WTC11 (cell line): Measurements from ENCODE around the gene IPCEF1. TPM values are rescaled to one million over a fixed set of nuclear protein-coding genes. Genes with fewer than 3 reads are reported as not detected.
A peak's percentile ranks its signal among the peaks of the same experiment; 100 is the strongest.

ENCODE experiments used
- ATAC-seq: fragments of 200-7000 bp; cut with Tn5 transposase; 2 replicates; pipeline ENCODE4 v1.10.0; 2021; ENCODE audit warnings: mild to moderate bottlenecking, moderate library complexity
- CTCF ChIA-PET: fragments of 300-600 bp; sonication (Branson Sonifier 250); formaldehyde crosslinking; loops from one replicate; lab custom pipeline; 2021; ENCODE audit warnings: antibody characterized with exemption; lab: Charles Lee
- POLR2A ChIA-PET: fragments of 350-600 bp; sonication (Branson Sonifier 250); formaldehyde crosslinking; loops from one replicate; lab custom pipeline; 2021; ENCODE audit warnings: antibody characterized with exemption; lab: Charles Lee
- DNase-seq: peaks from one replicate; pipeline ENCODE4 v3.0.0; 2021; ENCODE audit warnings: low spot score
- H3K27ac Mint-ChIP-seq: 2 replicates; pipeline ENCODE4 v1.8.0; 2021; ENCODE audit warnings: mixed read lengths
- H3K27me3 Mint-ChIP-seq: 2 replicates; pipeline ENCODE4 v1.8.0; 2021; ENCODE audit warnings: low read depth, mild to moderate bottlenecking, moderate library complexity, mixed read lengths
- H3K36me3 Mint-ChIP-seq: 2 replicates; pipeline ENCODE4 v1.8.0; 2021; ENCODE audit warnings: mixed read lengths
- H3K4me1 Mint-ChIP-seq: 2 replicates; pipeline ENCODE4 v1.8.0; 2022; ENCODE audit warnings: mixed read lengths
- H3K4me3 Mint-ChIP-seq: 2 replicates; pipeline ENCODE4 v1.8.0; 2021; ENCODE audit warnings: mild to moderate bottlenecking, moderate library complexity, mixed read lengths
- H3K9me3 Mint-ChIP-seq: 2 replicates; pipeline ENCODE4 v1.8.0; 2021; ENCODE audit warnings: mixed read lengths
- ATF1 ChIP-seq: sonication (generic); formaldehyde crosslinking; IDR thresholded peaks from 2 replicates; pipeline ENCODE4 v1.8.1; 2023; ENCODE audit warnings: mild to moderate bottlenecking, moderate library complexity, missing genetic modification reagents
- ATF6 ChIP-seq: sonication (generic); formaldehyde crosslinking; IDR thresholded peaks from 2 replicates; pipeline ENCODE4 v1.8.1; 2023; ENCODE audit warnings: mild to moderate bottlenecking, missing genetic modification reagents
- ETV6 ChIP-seq: sonication (generic); formaldehyde crosslinking; IDR thresholded peaks from 2 replicates; pipeline ENCODE4 v1.8.1; 2022; ENCODE audit warnings: mild to moderate bottlenecking, missing genetic modification reagents
- FOXP4 ChIP-seq: sonication (generic); formaldehyde crosslinking; IDR thresholded peaks from 2 replicates; pipeline ENCODE4 v1.8.0; 2022; ENCODE audit warnings: mild to moderate bottlenecking, missing genetic modification reagents
- HMGA2 ChIP-seq: fragments of 250-450 bp; sonication (Bioruptor Pico); IDR thresholded peaks from 2 replicates; pipeline ENCODE4 v1.4.0; 2021; ENCODE audit warnings: mild to moderate bottlenecking, moderate library complexity
- MXD4 ChIP-seq: fragments of 250-450 bp; sonication (Bioruptor Pico); IDR thresholded peaks from 2 replicates; pipeline ENCODE4 v1.8.0; 2021; ENCODE audit warnings: mild to moderate bottlenecking, moderate library complexity, borderline replicate concordance
- MYBL2 ChIP-seq: sonication (generic); formaldehyde crosslinking; IDR thresholded peaks from 2 replicates; pipeline ENCODE4 v1.8.1; 2023; ENCODE audit warnings: mild to moderate bottlenecking, moderate library complexity, missing genetic modification reagents
- SMAD4 ChIP-seq: sonication (generic); formaldehyde crosslinking; IDR thresholded peaks from 2 replicates; pipeline ENCODE4 v1.8.0; 2022; ENCODE audit warnings: mild to moderate bottlenecking, missing genetic modification reagents
- TCF7 ChIP-seq: sonication (generic); formaldehyde crosslinking; IDR thresholded peaks from 2 replicates; pipeline ENCODE4 v1.8.0; 2022; ENCODE audit warnings: mild to moderate bottlenecking, low read depth, missing genetic modification reagents, moderate library complexity
- ZNF121 ChIP-seq: sonication (generic); formaldehyde crosslinking; IDR thresholded peaks from 2 replicates; pipeline ENCODE4 v1.8.0; 2023; ENCODE audit warnings: missing genetic modification reagents
- ZNF219 ChIP-seq: sonication (generic); formaldehyde crosslinking; IDR thresholded peaks from 2 replicates; pipeline ENCODE4 v1.8.0; 2023; ENCODE audit warnings: missing genetic modification reagents, mild to moderate bottlenecking, borderline replicate concordance
- ZNF263 ChIP-seq: sonication (generic); formaldehyde crosslinking; IDR thresholded peaks from 2 replicates; pipeline ENCODE4 v1.8.1; 2022; ENCODE audit warnings: low read depth, mild to moderate bottlenecking, moderate library complexity, missing genetic modification reagents
- ZNF423 ChIP-seq: fragments of 250-450 bp; sonication (Bioruptor Pico); IDR thresholded peaks from 2 replicates; pipeline ENCODE4 v2.1.2; 2022; ENCODE audit warnings: mild to moderate bottlenecking, moderate library complexity
- ZSCAN18 ChIP-seq: fragments of 250-450 bp; sonication (Bioruptor Pico); IDR thresholded peaks from 2 replicates; pipeline ENCODE4 v2.1.2; 2022; ENCODE audit warnings: mild to moderate bottlenecking, moderate library complexity
- total RNA-seq: library from RNA; stranded (reverse); gene quantifications from 3 replicates; pipeline ENCODE4 v1.2.3, GENCODE V29; 2021
- TF ChIP-seq, protein P1 (sequence below): sonication (generic); formaldehyde crosslinking; IDR thresholded peaks from 2 replicates; pipeline ENCODE4 v1.8.1; 2022; ENCODE audit warnings: low read depth, missing genetic modification reagents, borderline replicate concordance
- TF ChIP-seq, protein P2 (sequence below): sonication (generic); formaldehyde crosslinking; IDR thresholded peaks from 2 replicates; pipeline ENCODE4 v1.8.0; 2022; ENCODE audit warnings: mild to moderate bottlenecking, missing genetic modification reagents
- TF ChIP-seq, protein P3 (sequence below): sonication (generic); formaldehyde crosslinking; IDR thresholded peaks from 2 replicates; pipeline ENCODE4 v1.8.1; 2023; ENCODE audit warnings: mild to moderate bottlenecking, missing genetic modification reagents, moderate library complexity
- TF ChIP-seq, protein P4 (sequence below): sonication (generic); formaldehyde crosslinking; IDR thresholded peaks from 2 replicates; pipeline ENCODE4 v1.8.1; 2022; ENCODE audit warnings: low read depth, mild to moderate bottlenecking, moderate library complexity, missing genetic modification reagents, borderline replicate concordance
- TF ChIP-seq, protein P5 (sequence below): sonication (generic); formaldehyde crosslinking; IDR thresholded peaks from 2 replicates; pipeline ENCODE4 v1.8.1; 2023; ENCODE audit warnings: mild to moderate bottlenecking, moderate library complexity, missing genetic modification reagents

Gene IPCEF1
- total RNA-seq, 1 experiment from 2014 or later: 1.3 TPM

DNA sequence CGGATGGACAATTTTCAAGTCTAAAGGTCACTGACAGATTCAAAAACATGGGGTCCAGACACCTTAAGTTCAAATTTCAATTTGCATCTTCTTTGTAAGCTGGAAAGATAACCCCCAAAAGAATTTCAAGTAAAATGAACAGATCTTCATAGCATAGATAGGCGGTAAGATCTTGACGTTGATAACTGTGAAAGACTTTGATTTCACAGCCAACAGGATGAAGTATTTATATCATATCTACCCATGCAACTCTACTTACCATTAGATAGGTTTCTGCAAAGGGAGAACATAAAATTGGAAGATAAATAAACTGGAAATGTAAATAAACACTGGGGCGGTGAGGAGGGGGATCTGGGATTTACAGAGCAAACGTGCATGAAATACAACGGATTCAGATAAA lies 137.8 kb downstream of the IPCEF1 start:
- H3K4me1 Mint-ChIP-seq: peaks cover 14% of the 10 kb centered on the region
- TF ChIP-seq HMGA2 (no peak), ZSCAN18 (no peak), SMAD4 (CRISPR knock-in tag) (no peak), TCF7 (CRISPR knock-in tag) (no peak), ZNF121 (CRISPR knock-in tag) (no peak), ZNF263 (CRISPR knock-in tag) (no peak), ZNF423 (CRISPR knock-in tag) (no peak), ATF1 (no peak), ZNF219 (CRISPR knock-in tag) (no peak), MYBL2 (CRISPR knock-in tag) (no peak), FOXP4 (CRISPR knock-in tag) (no peak), ATF6 (CRISPR knock-in tag) (no peak), ETV6 (no peak), MXD4 (CRISPR knock-in tag) (no peak)
- TF ChIP-seq, protein P1, sequence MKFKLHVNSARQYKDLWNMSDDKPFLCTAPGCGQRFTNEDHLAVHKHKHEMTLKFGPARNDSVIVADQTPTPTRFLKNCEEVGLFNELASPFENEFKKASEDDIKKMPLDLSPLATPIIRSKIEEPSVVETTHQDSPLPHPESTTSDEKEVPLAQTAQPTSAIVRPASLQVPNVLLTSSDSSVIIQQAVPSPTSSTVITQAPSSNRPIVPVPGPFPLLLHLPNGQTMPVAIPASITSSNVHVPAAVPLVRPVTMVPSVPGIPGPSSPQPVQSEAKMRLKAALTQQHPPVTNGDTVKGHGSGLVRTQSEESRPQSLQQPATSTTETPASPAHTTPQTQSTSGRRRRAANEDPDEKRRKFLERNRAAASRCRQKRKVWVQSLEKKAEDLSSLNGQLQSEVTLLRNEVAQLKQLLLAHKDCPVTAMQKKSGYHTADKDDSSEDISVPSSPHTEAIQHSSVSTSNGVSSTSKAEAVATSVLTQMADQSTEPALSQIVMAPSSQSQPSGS: no peak
- TF ChIP-seq, protein P2, sequence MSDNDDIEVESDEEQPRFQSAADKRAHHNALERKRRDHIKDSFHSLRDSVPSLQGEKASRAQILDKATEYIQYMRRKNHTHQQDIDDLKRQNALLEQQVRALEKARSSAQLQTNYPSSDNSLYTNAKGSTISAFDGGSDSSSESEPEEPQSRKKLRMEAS (CRISPR knock-in tag): no peak
- TF ChIP-seq, protein P3, sequence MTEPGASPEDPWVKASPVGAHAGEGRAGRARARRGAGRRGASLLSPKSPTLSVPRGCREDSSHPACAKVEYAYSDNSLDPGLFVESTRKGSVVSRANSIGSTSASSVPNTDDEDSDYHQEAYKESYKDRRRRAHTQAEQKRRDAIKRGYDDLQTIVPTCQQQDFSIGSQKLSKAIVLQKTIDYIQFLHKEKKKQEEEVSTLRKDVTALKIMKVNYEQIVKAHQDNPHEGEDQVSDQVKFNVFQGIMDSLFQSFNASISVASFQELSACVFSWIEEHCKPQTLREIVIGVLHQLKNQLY: no peak
- TF ChIP-seq, protein P4, sequence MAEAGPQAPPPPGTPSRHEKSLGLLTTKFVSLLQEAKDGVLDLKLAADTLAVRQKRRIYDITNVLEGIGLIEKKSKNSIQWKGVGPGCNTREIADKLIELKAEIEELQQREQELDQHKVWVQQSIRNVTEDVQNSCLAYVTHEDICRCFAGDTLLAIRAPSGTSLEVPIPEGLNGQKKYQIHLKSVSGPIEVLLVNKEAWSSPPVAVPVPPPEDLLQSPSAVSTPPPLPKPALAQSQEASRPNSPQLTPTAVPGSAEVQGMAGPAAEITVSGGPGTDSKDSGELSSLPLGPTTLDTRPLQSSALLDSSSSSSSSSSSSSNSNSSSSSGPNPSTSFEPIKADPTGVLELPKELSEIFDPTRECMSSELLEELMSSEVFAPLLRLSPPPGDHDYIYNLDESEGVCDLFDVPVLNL (CRISPR knock-in tag): no peak
- TF ChIP-seq, protein P5, sequence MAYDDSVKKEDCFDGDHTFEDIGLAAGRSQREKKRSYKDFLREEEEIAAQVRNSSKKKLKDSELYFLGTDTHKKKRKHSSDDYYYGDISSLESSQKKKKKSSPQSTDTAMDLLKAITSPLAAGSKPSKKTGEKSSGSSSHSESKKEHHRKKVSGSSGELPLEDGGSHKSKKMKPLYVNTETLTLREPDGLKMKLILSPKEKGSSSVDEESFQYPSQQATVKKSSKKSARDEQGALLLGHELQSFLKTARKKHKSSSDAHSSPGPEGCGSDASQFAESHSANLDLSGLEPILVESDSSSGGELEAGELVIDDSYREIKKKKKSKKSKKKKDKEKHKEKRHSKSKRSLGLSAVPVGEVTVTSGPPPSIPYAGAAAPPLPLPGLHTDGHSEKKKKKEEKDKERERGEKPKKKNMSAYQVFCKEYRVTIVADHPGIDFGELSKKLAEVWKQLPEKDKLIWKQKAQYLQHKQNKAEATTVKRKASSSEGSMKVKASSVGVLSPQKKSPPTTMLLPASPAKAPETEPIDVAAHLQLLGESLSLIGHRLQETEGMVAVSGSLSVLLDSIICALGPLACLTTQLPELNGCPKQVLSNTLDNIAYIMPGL (CRISPR knock-in tag): no peak
- TF ChIP-seq, all 79 proteins: peak for 0
- Mint-ChIP-seq H3K27ac (peak overlapping the region; percentile 17; the same call in 1 of the 2 replicates), H3K36me3 (no peaks in the 10 kb centered on the region), H3K4me3 (no peak overlapping the region), H3K9me3 (no peaks in the 10 kb centered on the region), H3K27me3 (no peaks in the 10 kb centered on the region)
- CTCF ChIA-PET: no interaction called here
- no peak for DNase-seq
- POLR2A ChIA-PET: no interaction called here
- no peak for ATAC-seq
